ENCODE data around the gene RIMBP2.

- TF ChIP-seq POLR2A (IDR thresholded peaks at IDR 0.05) (no peak), CTCF (IDR thresholded peaks at IDR 0.05) (no peak)
Measured at GRCh38 chr12:130621696-130622298, 94.3 kb downstream of the RIMBP2 start.
